Renal cortical epithelial cell (primary cell): ENCODE results near the gene PIP5K1C. TPM values are rescaled to one million over a fixed set of nuclear protein-coding genes. Genes with fewer than 3 reads are reported as not detected.
"Not testable (repeated sequence)": the region's sequence is repeated elsewhere in the genome, so short reads cannot be mapped to it uniquely, and the experiment has no call there.

Experiments
- DNase-seq: peaks from one replicate; pipeline ENCODE4 v3.0.0-alpha.2; 2011; ENCODE audit warnings: low read depth
- total RNA-seq: library from RNA; depleted of rRNA; stranded (reverse); fragments of >200 nt; gene quantifications from 2 replicates; pipeline ENCODE4 v1.2.3, GENCODE V29; 2014

PIP5K1C gene
- total RNA-seq, 1 donor from 2014 or later, result 38.4 TPM

DNA sequence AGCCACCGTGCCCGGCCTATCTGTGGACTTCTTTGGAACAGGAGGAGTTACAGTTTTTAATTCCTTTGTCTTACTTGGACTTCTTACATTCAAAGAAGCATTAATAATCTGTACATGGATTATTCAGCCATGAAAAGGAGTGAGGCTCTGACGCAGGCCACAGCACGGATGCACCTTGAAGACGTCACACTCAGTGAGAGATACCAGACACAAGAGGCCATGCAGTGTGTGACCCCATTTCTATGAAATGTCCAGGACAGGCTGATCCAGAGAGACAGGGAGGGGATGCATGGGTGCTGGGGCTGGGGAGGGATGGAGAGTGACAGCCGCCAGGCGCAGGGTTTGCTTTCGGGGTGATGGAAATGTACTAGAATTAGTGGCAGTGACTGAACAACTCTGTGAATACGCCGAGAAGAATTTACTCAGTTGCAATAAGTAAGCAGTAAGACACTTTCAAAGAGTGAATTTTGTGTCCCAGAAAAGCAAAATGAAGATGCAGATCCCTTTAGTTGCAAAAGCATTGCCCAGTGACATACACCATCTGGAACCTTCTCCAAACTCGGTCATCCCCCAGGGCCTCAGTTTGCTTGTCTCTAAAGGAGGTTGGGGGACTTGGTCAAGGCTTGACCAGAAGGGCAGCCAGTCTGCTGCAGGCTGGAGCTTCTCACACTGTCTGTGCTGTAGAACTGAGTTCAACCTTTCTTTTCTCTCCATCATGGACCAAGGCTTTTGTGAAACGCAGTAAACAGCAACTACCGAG, 25.3 kb downstream of the PIP5K1C start:
- DNase-seq, result no peak

DNA sequence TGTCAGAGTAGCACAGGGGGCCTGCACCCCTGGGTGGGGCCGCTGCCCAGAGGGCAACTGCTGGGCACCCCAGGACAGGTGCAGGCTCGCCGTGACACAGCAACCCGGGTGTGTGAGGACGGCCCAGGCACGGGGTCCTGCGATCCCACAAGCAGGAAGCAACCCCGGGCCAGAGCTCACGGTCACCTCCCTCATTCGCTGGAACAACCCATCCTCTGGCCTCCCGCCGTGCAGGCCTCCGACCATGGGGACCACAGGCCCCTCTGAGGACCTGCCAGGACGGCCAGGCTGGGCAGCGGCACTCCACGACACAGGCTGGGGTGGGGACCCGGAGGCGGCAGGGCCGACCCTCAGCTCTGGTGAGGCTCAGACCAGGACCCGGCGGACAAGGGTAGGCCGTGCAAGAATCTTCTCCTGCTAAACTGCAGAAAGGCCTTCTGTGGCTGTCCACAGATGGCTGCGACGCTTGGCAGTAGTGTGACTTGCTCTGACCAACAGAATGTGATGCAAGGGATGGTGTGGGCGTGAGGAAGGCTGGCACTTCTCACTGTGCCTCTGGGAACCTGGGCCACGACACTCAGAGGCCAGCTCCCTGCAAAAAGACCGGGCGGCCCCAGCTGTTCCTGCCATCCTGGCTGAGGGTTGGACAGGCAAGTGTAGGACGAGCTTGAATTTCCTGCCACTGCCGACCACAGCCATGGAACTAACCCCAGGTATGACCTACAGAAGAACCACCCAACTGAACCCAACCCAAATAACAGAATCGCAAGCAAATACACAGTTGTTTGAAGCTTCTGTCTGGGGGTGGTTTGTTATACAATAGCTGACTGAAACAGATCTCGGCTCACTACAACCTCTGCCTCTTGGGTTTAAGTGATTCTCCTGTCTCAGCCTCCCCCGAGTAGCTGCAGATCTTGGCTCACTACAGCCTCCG, 26.5 kb downstream of the PIP5K1C start:
- no peak for DNase-seq

DNA sequence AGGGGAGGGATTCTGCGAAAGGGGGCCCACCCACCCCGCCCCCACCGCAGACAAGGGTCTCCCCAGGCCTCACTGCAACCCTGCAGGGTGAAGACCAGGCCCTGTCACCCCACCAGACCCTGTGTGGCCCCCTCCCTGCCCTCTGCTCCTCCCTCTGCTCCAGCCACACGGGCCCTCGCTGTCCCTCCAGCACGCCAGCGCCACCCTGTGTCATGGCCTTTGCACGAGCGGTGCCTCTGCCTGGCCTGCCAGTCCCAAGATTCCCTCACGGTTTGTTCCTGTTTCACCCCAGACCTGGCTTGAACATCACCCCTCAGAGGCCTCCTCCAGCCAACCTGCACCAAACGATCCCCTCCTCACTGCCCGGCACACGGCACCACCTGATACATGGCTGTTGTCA, 27.3 kb downstream of the PIP5K1C start:
- no peak for DNase-seq

DNA sequence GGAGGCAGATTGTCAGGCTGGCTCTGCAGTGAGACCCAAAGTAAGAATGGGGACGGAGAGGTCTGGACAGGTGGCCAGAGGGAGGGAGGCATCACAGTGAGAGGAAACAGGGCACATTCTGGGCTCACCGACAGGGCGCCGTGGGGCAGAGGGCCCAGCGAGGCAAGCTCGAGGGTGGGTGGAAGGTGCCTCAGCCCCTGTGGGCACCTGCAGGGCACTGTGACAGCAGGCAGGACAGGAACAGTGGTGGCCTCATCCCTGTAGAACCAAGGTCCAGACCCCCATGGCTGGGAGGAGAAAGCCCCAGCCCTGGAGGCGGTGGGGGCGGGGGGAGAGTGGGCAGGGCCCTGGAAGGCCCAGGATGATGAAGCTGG, 27.7 kb downstream of the PIP5K1C start:
- no peak for DNase-seq

DNA sequence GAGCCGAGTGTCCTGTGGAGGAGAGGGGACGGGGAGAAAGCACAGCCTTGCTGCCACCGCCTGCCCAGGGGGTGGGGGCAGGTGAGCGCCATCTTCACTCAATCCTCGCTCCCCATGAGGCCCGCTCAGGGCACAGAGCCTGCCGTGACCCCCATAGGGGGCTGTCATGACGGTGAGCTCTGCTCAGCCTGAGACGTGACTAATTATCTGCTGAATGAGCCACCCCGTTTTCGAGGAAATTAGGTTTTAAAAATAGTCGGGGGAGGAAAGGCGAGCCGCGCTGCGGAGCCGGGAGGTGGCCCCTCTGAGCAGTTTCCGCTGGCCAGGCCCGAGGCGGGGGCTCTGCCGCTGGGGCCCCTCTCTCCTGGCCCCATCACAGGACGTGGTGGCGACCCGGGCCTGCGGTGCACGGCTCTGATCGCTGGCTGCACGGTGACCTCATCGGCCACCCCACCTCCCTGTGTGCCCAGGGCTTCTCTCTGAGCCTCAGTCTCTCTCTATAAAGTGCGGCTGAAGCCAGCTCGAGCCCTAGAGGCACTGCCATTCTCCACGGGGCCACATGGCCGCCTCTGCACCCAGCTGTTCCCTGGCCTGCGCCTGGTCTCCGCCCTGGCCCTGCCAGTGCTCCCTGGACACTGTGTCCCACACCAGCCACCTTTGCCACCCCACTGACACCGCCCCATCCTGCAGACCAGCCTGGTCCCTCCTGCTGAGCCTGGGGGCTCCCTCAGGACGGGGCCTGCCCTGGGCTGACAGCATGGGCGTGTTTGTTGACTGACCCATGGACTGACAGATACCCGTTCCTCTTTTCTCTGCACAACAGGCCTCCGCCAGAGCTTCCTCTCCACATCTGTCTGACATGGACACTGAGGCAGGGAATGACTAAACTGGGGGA, 28.3 kb downstream of the PIP5K1C start:
- no peak for DNase-seq

DNA sequence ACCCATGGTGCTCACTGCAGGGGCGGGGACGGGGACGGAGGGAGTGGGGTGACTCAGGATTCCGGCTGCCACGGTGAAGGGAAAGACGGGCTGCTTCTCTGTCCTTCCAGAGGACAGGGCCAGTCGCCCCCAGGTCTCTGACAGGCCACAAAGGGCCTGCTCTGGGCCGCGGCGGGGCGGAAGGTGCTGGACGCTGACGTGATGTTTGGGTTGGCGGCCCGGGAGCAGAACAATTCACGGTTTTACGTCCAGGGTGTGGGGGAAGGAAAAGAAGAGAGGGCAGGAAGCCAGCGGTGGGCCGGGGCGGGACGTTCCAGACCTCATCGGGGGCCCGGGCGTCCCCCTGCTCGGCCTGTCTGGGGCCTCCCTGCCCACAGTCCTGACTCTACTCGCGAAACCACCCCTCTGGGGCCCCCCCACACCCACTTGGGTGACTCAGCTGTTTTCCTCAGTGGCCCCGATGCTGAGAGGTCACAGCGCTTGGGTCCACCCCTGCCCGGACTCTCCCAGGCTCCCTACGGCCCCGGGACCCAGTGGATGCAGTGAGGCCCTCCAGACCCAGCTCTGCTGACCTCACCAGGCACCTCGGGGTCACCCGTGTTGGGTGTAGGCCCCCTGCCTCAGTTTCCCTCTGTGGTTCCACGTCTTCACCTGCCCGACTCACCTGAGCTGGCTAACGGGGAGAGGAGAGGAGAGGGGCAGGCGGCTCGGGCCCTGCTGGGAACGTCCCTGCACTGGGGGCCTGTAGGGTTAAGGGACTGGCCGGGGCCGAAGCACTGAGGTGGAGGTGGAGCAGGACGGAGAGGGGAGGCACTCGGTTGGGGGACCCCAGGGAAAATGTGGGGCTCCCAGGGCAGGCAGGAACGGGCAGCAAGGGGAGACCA, 29.2 kb downstream of the PIP5K1C start:
- no peak for DNase-seq

DNA sequence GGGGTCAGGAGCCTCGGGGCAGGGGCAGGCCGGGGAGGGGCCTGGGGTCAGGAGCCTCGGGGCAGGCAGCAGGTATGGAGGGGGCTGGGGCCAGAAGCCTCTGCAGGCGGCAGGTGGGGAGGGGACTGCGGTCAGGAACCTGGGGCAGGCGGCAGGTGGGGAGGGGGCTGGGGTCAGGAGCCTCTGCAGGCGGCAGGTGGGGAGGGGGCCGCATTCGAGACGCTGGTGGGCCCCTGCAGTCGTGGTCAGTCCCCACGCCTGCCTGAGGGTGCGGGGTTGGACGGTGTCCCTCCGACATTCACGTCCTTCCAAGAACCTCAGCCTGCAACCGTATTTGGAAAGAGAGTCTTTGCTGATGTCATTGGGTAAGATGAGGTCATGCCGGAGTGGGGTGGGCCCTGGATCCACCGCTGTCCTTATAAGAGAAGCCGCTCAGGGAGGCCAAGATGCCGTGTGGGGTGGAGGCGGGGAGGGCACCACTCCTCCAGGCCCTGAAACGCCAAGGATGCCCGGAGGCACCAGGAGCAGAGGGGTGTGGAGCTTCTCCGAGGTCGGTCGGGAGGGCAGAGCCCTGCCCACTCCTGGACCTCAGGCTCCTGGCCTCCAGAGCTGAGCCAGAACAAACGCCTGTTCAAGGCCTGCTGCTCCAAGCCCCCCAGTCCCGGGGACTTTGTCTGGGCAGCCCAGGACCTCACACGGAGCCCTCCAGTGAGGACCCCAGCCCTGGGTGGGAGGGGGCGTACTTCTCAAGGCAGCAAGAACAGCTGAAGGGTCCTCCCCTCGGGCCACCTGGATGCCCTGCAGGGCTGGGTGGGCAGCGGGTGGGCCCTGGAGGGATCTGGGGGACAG, 30.1 kb downstream of the PIP5K1C start:
- no peak for DNase-seq

DNA sequence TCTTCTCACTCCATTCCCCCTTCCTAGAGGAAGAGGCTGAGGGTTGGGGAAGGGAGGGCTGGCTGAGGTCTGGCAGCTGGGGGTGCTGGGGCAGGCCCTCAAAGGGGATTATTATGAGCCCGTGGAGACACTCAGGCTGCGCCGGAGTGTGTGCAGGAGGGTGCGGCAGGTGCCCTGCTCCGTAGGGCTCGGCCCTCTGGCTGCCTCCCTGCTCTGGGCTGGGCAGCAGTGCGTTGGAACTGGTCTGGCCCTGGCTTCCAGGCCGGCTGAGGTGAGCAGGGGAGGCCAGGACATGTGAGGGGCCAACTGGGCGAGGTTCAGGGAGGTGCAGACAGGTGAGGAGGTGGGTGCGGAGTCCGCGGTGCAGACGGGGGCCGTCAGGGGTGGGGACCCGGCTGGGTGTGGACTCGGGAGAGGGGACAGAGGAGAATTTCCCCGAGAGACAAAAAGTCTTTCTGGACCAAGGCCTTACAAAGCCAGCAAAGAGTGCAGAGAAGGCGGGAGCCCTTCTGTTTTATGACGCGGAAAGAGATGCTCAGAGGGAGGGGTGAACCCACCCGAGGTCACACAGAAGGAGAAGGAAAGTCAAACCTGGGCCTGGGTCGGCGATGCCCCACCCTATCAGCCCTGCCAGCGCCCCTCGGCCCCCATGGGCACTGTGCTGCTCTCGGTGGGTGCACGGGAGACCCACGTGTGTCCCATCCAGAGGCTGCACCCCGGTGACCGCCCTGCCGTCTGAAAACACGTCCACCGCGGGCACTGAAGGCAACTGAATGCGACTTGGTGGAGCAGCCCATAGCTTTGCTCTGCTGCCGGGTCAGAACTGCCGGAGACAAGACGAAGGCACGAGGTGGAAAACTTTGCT, 31.0 kb downstream of the PIP5K1C start:
- no peak for DNase-seq

DNA sequence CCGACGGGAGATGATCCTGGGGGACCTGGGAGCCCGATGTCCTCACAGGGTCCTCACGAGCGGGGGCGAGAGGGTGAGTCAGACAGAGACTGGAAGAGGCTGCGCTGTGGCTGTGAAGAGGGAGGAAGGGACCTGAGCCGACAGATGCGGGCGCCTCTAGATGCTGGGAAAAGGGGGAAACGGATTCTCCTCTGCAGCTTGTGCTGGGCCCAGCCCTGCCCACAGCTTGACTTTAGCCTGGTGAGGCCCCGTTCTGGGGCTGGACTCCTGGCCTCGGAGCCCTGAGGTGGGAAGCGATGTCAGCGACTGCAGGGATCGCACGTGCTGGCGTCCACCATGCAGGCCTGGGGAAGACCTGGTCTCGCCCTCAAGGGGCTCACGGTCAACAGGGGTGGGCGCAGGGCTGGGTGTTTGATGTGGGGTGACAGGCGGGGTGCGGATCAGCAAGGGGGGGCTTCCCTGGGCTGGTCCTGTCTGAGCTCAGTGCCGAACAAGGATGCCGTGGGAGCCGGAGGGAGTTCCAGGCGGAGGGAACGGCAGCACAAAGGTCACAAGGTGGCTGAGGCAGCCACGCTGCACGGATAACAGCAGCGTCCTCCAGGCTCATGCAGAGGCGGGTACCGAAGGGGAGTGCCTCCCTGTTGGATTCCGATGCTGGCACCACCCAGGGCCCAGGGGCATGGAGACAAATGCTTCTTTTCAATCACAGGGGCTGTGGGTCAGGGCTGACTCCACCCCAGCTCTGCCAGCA, 31.8 kb downstream of the PIP5K1C start:
- DNase-seq, result no peak

DNA sequence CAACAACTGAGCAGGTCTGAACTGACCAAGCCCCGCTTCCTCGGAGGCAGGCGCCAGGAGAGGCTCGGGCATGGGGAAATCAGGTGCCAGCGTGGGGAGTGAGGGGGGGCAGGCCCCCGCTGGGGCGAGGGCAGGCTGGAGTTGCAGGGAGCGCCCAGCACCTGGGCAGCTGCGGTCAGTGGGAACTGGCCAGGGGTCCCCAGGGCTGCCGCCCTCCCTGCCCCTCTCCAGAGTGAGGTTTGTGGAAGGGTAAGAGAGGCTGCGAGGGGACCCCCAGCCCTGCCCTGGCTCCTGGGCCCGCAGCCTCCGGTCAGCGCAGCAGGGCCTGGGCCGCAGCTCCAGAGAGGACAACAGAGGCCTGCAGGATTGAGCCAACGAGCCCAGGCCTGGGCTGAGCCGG, 32.5 kb downstream of the PIP5K1C start:
- DNase-seq, result no peak

DNA sequence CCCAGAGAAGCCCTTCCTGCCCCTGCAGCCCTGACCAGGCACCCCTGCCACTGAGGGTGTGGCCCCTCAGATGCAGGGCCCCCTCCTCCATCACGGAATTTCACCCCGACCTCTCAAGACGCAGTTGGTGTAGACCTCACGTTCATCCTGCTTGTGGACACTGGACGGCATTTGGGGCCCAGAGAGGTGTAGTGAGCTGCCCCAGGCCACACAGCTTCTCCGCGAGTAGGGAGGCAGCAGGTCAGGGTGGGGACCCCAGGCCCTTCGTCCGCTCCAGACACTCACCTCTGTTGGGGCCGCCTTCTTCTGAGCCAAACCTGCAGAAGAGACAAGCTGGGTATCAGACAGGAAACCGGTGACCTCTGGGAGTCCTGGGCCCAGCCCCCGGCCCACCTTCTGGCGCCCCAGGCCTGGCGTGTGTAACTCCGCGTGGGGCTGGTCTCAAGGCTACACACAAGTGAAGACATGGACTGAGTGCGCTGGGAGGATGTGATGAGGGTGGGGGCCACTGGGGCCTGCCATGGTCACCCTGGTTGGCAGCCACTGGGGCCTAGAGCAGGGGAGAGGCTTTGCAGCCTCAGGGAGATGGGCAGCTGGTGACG, 33.1 kb downstream of the PIP5K1C start:
- no peak for DNase-seq

DNA sequence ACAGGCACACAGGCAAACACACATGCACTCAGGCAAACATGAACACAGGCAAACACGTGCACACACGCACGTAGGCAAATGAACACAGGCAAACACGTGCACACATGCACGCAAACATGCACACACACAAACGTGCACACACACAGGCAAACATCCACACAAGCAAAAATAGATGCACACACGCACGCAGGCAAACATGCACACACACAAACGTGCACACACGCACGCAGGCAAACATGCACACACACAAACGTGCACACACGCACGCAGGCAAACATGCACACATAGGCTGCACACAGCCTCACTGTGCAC, 33.8 kb downstream of the PIP5K1C start:
- DNase-seq, result not testable (repeated sequence)

DNA sequence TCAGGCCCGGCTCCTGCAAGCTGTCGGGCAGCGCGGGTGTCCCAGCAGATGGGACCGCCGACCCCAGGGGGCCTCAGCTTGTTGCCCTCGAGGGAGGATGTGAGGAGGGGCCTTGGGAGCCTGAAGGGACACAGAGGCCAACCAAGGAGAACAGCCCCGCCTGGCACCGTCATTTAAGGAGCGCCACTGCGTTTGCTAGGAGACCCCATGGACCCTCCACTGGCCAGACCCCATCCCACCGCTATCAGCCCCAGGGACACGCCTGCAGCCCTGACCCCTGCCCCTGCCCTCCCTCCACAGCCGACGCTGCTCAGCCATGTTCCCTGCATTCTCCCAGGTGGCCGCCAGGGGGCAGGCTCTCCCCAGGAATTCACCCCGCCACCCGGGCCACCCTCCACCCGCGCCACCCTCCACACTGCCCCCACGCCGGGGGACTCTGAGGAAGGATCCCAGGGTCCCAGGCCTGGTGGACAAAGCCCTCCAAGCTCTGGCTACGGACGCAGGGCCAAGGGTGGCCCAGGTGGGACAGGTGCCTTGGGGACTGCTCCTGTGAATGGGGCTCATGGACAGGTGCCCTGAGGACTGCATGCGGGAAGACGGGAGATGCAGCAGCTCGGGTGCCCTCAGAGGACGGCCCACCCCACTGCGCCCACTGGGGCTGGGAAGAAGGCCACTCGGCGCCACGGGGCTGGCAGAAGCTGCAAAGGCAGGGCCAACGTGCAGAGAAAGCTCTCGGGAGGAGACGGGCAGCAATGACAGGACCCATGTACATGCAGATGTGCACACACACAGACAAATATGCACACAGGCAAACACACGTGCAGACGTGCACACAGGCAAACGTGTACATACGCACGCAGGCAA, 34.4 kb downstream of the PIP5K1C start:
- no peak for DNase-seq

DNA sequence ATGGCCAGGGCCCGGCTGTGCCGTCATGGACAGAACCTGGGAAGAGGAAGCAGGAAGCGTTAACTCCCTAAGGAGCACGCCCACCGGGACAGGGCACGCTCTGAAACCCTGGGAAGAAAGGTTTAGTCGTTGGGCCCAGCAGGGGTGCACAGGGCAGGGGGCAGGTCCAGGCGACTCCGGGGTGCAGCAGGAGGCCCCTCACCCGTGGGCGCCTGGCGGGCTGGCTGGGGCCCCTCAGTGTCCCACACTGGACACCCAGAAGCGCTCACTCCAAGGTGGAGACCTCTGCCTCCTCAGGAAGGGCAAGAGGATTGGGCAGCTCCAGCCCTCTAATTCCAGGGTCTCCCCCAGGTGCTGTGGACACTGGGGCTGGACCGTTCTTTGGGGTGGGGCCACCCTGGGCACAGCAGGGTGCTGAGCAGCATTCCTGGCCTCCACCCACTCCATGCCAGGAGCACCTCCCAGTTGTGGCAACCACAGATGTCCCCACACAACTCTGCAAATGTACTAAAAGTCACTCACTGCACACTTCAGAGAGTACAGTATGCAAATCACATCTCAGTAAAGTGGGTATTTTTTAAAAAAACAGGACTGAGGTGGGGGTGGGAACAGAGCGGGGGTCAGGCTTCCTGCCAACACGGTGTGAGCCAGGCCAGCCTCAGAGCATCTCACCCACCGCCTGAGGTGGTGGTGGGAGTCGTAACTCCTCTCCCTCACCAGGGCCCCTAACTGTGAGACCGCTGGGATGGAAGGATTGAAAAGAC, 35.2 kb downstream of the PIP5K1C start:
- DNase-seq, result no peak

DNA sequence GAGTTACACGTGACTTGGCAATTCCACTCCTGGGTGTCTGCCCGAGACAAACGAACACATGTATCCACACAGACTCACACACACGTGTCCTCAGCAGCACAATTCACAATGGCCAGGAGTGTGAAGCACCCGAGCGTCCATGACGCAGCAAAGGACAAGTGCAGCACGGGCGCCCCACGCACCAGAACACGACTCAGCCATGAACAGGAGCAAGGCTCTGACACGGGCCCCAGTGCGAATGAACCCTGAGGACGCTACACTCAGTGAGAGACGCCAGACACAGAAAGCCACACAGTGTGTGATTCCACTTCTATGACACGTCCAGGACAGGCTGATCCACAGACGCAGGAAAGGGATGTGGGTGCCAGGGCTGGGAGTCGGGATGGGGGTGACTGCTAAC, 36.4 kb downstream of the PIP5K1C start:
- DNase-seq, result no peak
